HEK293 (cell line): ENCODE results near the gene ARHGEF26.

Experiments used
- OVOL3 ChIP-seq: fragments of 450-650 bp; formaldehyde crosslinking; IDR thresholded peaks from 2 replicates; pipeline ENCODE4 v1.5.1; 2016; ENCODE audit warnings: missing biosample characterization, missing genetic modification characterization
- ZNF10 ChIP-seq: fragments of 450-650 bp; formaldehyde crosslinking; IDR thresholded peaks from 2 replicates; pipeline ENCODE4 v1.5.1; 2017; ENCODE audit warnings: missing biosample characterization, missing genetic modification characterization
- ZNF248 ChIP-seq: fragments of 450-650 bp; formaldehyde crosslinking; IDR thresholded peaks from 2 replicates; pipeline ENCODE4 v1.5.1; 2017; ENCODE audit warnings: missing biosample characterization, missing genetic modification characterization
- ZNF423 ChIP-seq: fragments of 450-650 bp; formaldehyde crosslinking; IDR thresholded peaks from 2 replicates; pipeline ENCODE4 v1.5.1; 2016; ENCODE audit warnings: missing biosample characterization, missing genetic modification characterization
- ZNF48 ChIP-seq: fragments of 450-650 bp; formaldehyde crosslinking; IDR thresholded peaks from 2 replicates; pipeline ENCODE4 v1.5.1; 2016; ENCODE audit warnings: missing biosample characterization, missing genetic modification characterization
- TF ChIP-seq, protein P1 (sequence below): fragments of 450-650 bp; formaldehyde crosslinking; IDR thresholded peaks from 2 replicates; pipeline ENCODE4 v1.5.1; 2016; ENCODE audit warnings: missing biosample characterization, missing genetic modification characterization
- TF ChIP-seq, protein P2 (sequence below): fragments of 450-650 bp; formaldehyde crosslinking; IDR thresholded peaks from 2 replicates; pipeline ENCODE4 v1.5.1; 2016; ENCODE audit warnings: missing biosample characterization, missing genetic modification characterization
- TF ChIP-seq, protein P3 (sequence below): fragments of 450-650 bp; formaldehyde crosslinking; IDR thresholded peaks from 2 replicates; pipeline ENCODE4 v1.5.1; 2016; ENCODE audit warnings: missing biosample characterization, missing genetic modification characterization

DNA sequence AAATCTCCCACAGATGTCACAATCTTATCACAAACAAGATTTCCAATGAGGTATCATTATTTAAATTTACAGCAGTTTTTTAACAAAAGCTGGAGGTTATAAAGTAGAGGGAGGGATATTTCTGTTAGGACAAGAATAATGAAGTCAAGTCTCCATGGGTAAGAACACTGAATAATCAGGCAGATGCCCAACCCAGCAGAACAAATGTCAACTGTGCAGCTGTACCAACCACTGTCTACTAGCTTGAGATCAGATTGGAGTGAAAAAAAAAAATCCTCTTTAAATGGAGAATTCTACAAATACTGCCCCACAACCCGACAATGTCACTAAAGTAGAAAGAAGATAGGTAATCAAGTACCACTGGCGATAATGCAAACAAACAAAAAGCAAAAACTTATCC, 172.8 kb downstream of the ARHGEF26 start:
- TF ChIP-seq ZNF10 (tag by site-specific recombination) (no peak), ZNF48 (tag by site-specific recombination) (no peak), ZNF248 (no peak), OVOL3 (tag by site-specific recombination) (no peak), ZNF423 (no peak)
- TF ChIP-seq, protein P1, sequence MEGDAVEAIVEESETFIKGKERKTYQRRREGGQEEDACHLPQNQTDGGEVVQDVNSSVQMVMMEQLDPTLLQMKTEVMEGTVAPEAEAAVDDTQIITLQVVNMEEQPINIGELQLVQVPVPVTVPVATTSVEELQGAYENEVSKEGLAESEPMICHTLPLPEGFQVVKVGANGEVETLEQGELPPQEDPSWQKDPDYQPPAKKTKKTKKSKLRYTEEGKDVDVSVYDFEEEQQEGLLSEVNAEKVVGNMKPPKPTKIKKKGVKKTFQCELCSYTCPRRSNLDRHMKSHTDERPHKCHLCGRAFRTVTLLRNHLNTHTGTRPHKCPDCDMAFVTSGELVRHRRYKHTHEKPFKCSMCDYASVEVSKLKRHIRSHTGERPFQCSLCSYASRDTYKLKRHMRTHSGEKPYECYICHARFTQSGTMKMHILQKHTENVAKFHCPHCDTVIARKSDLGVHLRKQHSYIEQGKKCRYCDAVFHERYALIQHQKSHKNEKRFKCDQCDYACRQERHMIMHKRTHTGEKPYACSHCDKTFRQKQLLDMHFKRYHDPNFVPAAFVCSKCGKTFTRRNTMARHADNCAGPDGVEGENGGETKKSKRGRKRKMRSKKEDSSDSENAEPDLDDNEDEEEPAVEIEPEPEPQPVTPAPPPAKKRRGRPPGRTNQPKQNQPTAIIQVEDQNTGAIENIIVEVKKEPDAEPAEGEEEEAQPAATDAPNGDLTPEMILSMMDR (tag by site-specific recombination) = no peak
- TF ChIP-seq, protein P2, sequence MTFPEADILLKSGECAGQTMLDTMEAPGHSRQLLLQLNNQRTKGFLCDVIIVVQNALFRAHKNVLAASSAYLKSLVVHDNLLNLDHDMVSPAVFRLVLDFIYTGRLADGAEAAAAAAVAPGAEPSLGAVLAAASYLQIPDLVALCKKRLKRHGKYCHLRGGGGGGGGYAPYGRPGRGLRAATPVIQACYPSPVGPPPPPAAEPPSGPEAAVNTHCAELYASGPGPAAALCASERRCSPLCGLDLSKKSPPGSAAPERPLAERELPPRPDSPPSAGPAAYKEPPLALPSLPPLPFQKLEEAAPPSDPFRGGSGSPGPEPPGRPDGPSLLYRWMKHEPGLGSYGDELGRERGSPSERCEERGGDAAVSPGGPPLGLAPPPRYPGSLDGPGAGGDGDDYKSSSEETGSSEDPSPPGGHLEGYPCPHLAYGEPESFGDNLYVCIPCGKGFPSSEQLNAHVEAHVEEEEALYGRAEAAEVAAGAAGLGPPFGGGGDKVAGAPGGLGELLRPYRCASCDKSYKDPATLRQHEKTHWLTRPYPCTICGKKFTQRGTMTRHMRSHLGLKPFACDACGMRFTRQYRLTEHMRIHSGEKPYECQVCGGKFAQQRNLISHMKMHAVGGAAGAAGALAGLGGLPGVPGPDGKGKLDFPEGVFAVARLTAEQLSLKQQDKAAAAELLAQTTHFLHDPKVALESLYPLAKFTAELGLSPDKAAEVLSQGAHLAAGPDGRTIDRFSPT (tag by site-specific recombination) = no peak
- TF ChIP-seq, protein P3, sequence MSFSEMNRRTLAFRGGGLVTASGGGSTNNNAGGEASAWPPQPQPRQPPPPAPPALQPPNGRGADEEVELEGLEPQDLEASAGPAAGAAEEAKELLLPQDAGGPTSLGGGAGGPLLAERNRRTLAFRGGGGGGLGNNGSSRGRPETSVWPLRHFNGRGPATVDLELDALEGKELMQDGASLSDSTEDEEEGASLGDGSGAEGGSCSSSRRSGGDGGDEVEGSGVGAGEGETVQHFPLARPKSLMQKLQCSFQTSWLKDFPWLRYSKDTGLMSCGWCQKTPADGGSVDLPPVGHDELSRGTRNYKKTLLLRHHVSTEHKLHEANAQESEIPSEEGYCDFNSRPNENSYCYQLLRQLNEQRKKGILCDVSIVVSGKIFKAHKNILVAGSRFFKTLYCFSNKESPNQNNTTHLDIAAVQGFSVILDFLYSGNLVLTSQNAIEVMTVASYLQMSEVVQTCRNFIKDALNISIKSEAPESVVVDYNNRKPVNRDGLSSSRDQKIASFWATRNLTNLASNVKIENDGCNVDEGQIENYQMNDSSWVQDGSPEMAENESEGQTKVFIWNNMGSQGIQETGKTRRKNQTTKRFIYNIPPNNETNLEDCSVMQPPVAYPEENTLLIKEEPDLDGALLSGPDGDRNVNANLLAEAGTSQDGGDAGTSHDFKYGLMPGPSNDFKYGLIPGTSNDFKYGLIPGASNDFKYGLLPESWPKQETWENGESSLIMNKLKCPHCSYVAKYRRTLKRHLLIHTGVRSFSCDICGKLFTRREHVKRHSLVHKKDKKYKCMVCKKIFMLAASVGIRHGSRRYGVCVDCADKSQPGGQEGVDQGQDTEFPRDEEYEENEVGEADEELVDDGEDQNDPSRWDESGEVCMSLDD (tag by site-specific recombination) = no peak
